ENCODE results near the gene BAIAP2. TPM values are rescaled to one million over a fixed set of nuclear protein-coding genes. Genes with fewer than 3 reads are reported as not detected.

Gene BAIAP2
- total RNA-seq, 2 donors from 2014 or later: 20.8 to 22.7 TPM

GRCh38 chr17:81044428-81044763 is 9.4 kb downstream of the BAIAP2 start:
- ATAC-seq: no peak
- intact Hi-C loops (cut with DNase I, micrococcal nuclease): no loop called here
- DNase-seq: no peak

- peak; percentile 80 to 86 for DNase-seq
- intact Hi-C loops (cut with DNase I, micrococcal nuclease): no loop called here
Observed at GRCh38 chr17:81044764-81045589, 10.0 kb downstream of the BAIAP2 start.

GRCh38 chr17:81045590-81046095 is 10.7 kb downstream of the BAIAP2 start:
- DNase-seq (no peak), ATAC-seq (no peak)
- intact Hi-C loops (cut with DNase I, micrococcal nuclease): no loop called here

More at GRCh38 chr17:81044764-81045589, 10.0 kb downstream of the BAIAP2 start:
- peak; percentile 73 for ATAC-seq

GRCh38 chr17:81046132-81046769 is 11.3 kb downstream of the BAIAP2 start:
- DNase-seq (no peak), ATAC-seq (no peak)
- intact Hi-C loops (cut with DNase I, micrococcal nuclease): no loop called here

- intact Hi-C loops (cut with DNase I, micrococcal nuclease): no loop called here
- DNase-seq (no peak), ATAC-seq (no peak)
Observed at GRCh38 chr17:81046770-81047359, 11.9 kb downstream of the BAIAP2 start.

GRCh38 chr17:81048827-81049371 is 13.9 kb downstream of the BAIAP2 start:
- ATAC-seq: no peak
- no peak for DNase-seq
- intact Hi-C loops (cut with DNase I, micrococcal nuclease): no loop called here

- no peak for ATAC-seq
- intact Hi-C loops (cut with DNase I, micrococcal nuclease): no loop called here
- no peak for DNase-seq
Observed at GRCh38 chr17:81049372-81049911, 14.5 kb downstream of the BAIAP2 start.

GRCh38 chr17:81049973-81050551 is 15.1 kb downstream of the BAIAP2 start:
- ATAC-seq: peak; percentile 96
- intact Hi-C loops (cut with DNase I, micrococcal nuclease): no loop called here
- DNase-seq: peak; percentile 60 to 76

- DNase-seq: no peak
- no peak for ATAC-seq
- intact Hi-C loops (cut with DNase I, micrococcal nuclease): no loop called here
Observed at GRCh38 chr17:81050645-81051625, 16.0 kb downstream of the BAIAP2 start.

GRCh38 chr17:81052199-81052997 is 17.4 kb downstream of the BAIAP2 start:
- no peak for ATAC-seq
- intact Hi-C loops (cut with DNase I, micrococcal nuclease): no loop called here
- no peak for DNase-seq

- DNase-seq: no peak
- ATAC-seq: no peak
- intact Hi-C loops (cut with DNase I, micrococcal nuclease): no loop called here
Observed at GRCh38 chr17:81053041-81053970, 18.4 kb downstream of the BAIAP2 start.

- intact Hi-C loops (cut with DNase I, micrococcal nuclease): no loop called here
- DNase-seq: no peak
- no peak for ATAC-seq
Observed at GRCh38 chr17:81054308-81054707, 19.4 kb downstream of the BAIAP2 start.

- DNase-seq (no peak), ATAC-seq (no peak)
- intact Hi-C loops (cut with DNase I, micrococcal nuclease): no loop called here
Observed at GRCh38 chr17:81054881-81055370, 20.0 kb downstream of the BAIAP2 start.

GRCh38 chr17:81056312-81056711 is 21.4 kb downstream of the BAIAP2 start:
- DNase-seq (no peak), ATAC-seq (no peak)
- intact Hi-C loops (cut with DNase I, micrococcal nuclease): no loop called here

- intact Hi-C loops (cut with DNase I, micrococcal nuclease): no loop called here
- ATAC-seq (peak; percentile 95), DNase-seq (peak; percentile 83 to 90)
Observed at GRCh38 chr17:81057079-81057730, 22.3 kb downstream of the BAIAP2 start.

Data from left colon (tissue), 2 donors.